Naive thymus-derived CD4-positive, alpha-beta T cell (primary cell): ENCODE measurements around the gene C5orf47. TPM values are rescaled to one million over a fixed set of nuclear protein-coding genes. Genes with fewer than 3 reads are reported as not detected.

Experiments
- ATAC-seq: fragments of 150-1000 bp; cut with Tn5 transposase; 2 replicates; pipeline ENCODE4 v1.10.0; 2021; ENCODE audit warnings: mild to moderate bottlenecking, moderate library complexity
- CTCF ChIA-PET: fragments of 350-600 bp; sonication (Branson Sonifier 250); formaldehyde crosslinking; loops from one replicate; lab custom pipeline; 2021; ENCODE audit warnings: antibody characterized with exemption; lab: Charles Lee
- POLR2A ChIA-PET: fragments of 350-600 bp; sonication (Branson Sonifier 250); formaldehyde crosslinking; loops from one replicate; lab custom pipeline; 2021; ENCODE audit warnings: antibody characterized with exemption, inconsistent platforms; lab: Charles Lee
- DNase-seq, 9 donors: peaks; one replicate each; pipeline versions ENCODE4 v3.0.0 to v3.0.0-alpha.2; 2020 to 2022; ENCODE audit warnings: mixed read lengths in 1 of 9
- H3K27ac ChIP-seq: one replicate; pipeline ENCODE4 v1.7.0; 2013; ENCODE audit warnings: mild to moderate bottlenecking, low read depth, low read length, moderate library complexity
- H3K27me3 ChIP-seq, 2 donors: one replicate each; pipeline ENCODE4 v1.7.0; 2013; ENCODE audit warnings: low read length in 2 of 2, mild to moderate bottlenecking in 2 of 2, moderate library complexity in 2 of 2; ENCODE audit not compliant: control insufficient read depth in 2 of 2, insufficient read depth in 2 of 2
- H3K36me3 ChIP-seq, 3 experiments: 1 replicate in 2 of 3; 2 replicates in 1 of 3; pipeline ENCODE4 v1.7.0; 2013; ENCODE audit warnings: low read length in 3 of 3, mild to moderate bottlenecking in 3 of 3, moderate library complexity in 1 of 3; ENCODE audit not compliant: insufficient read depth in 3 of 3, control insufficient read depth in 2 of 3
- H3K4me1 ChIP-seq, 2 donors: one replicate each; pipeline ENCODE4 v1.7.0; 2013; ENCODE audit warnings: low read length in 2 of 2, mild to moderate bottlenecking in 2 of 2, moderate library complexity in 1 of 2; ENCODE audit not compliant: control insufficient read depth in 2 of 2, insufficient read depth in 2 of 2
- H3K4me3 ChIP-seq: 2 replicates; pipeline ENCODE4 v1.7.0; 2013; ENCODE audit warnings: mild to moderate bottlenecking, low read length
- H3K9me3 ChIP-seq, 3 experiments: 1 replicate in 2 of 3; 2 replicates in 1 of 3; pipeline ENCODE4 v1.7.0; 2013; ENCODE audit warnings: low read length in 3 of 3; ENCODE audit not compliant: control insufficient read depth in 2 of 3
- H3K27ac Mint-ChIP-seq, 9 donors: one replicate each; pipeline ENCODE4 v1.8.0; 2020 to 2022; ENCODE audit warnings: mixed read lengths in 9 of 9, mild to moderate bottlenecking in 8 of 9, moderate library complexity in 5 of 9, inconsistent platforms in 2 of 9
- H3K27me3 Mint-ChIP-seq, 5 donors: one replicate each; pipeline ENCODE4 v1.8.0; 2021 to 2022; ENCODE audit warnings: mixed read lengths in 5 of 5, mild to moderate bottlenecking in 1 of 5
- H3K36me3 Mint-ChIP-seq, 5 donors: one replicate each; pipeline ENCODE4 v1.8.0; 2020 to 2022; ENCODE audit warnings: mixed read lengths in 5 of 5, mild to moderate bottlenecking in 3 of 5, inconsistent platforms in 1 of 5
- H3K4me1 Mint-ChIP-seq, 7 donors: one replicate each; pipeline ENCODE4 v1.8.0; 2020 to 2022; ENCODE audit warnings: mixed read lengths in 7 of 7, mild to moderate bottlenecking in 3 of 7, inconsistent platforms in 1 of 7
- H3K4me3 Mint-ChIP-seq, 10 donors: one replicate each; pipeline ENCODE4 v1.8.0; 2020 to 2022; ENCODE audit warnings: mild to moderate bottlenecking in 10 of 10, mixed read lengths in 10 of 10, moderate library complexity in 6 of 10, inconsistent platforms in 2 of 10
- H3K9me3 Mint-ChIP-seq, 11 donors: one replicate each; pipeline ENCODE4 v1.8.0; 2020 to 2022; ENCODE audit warnings: mixed read lengths in 11 of 11, mild to moderate bottlenecking in 4 of 11, inconsistent platforms in 1 of 11, moderate library complexity in 1 of 11
- intact Hi-C, 2 donors: fragments of 100-400 bp; cut with micrococcal nuclease; formaldehyde crosslinking; loops; one replicate each; pipeline ENCODE4 v1.15.1; 2023
- polyA plus RNA-seq, 2 donors: library from polyadenylated mRNA; unstranded; fragments of 300-500 nt; fragmentation: Illumina TruSeq; gene quantifications; one replicate each; pipeline ENCODE4 v1.2.3, GENCODE V29; 2021
- total RNA-seq, 6 experiments: library from RNA in 5 of 6; stranded (reverse) in 5 of 6; gene quantifications; 1 replicate in 5 of 6; 2 replicates in 1 of 6; pipeline ENCODE4 v1.2.3 and lab custom pipeline; 2021 to 2026

Gene C5orf47
- total and polyA plus RNA-seq, 7 experiments from 2014 or later = not detected

GRCh38 chr5:173969167-173970049 is 19.6 kb upstream of the C5orf47 start:
- Histone ChIP-seq H3K9me3 (no peaks in the 10 kb centered on the region), H3K27ac (no peak overlapping the region), H3K36me3 (no peaks in the 10 kb centered on the region), H3K4me1 (peaks cover 6 to 17% of the 10 kb centered on the region in 2 donors), H3K27me3 (no peaks in the 10 kb centered on the region), H3K4me3 (no peak overlapping the region)
- H3K27me3 Mint-ChIP-seq = peaks cover 0 to 14% (median 6%) of the 10 kb centered on the region in 5 donors
- ATAC-seq (no peak), DNase-seq (no peak)
- ChIA-PET CTCF (no interaction called here), POLR2A (no interaction called here)
- H3K9me3 Mint-ChIP-seq = no peaks in the 10 kb centered on the region
- H3K4me3 Mint-ChIP-seq = no peak overlapping the region
- intact Hi-C loops = loop anchor here in 1 of 2 donors (5.0 kb wide), 1 partner anchor 343 kb away; no protein-coding TSS in a partner anchor
- no peak overlapping the region for H3K27ac Mint-ChIP-seq
- peaks cover 7 to 28% (median 21%) of the 10 kb centered on the region in 7 donors for H3K4me1 Mint-ChIP-seq
- no peaks in the 10 kb centered on the region for H3K36me3 Mint-ChIP-seq

- peak overlapping the region in 2 of 10 donors; percentile 2 to 32 for H3K4me3 Mint-ChIP-seq
- peaks cover 0 to 13% (median 10%) of the 10 kb centered on the region in 7 donors for H3K4me1 Mint-ChIP-seq
- peak overlapping the region in 1 of 9 donors; percentile 23 for H3K27ac Mint-ChIP-seq
Observed at GRCh38 chr5:173970878-173971650, 17.9 kb upstream of the C5orf47 start.

GRCh38 chr5:173971681-173972345 is 17.2 kb upstream of the C5orf47 start:
- H3K4me3 Mint-ChIP-seq = peak overlapping the region in 2 of 10 donors; percentile 2 to 32
- ATAC-seq = no peak
- no peaks in the 10 kb centered on the region for H3K9me3 Mint-ChIP-seq
- DNase-seq = no peak
- Histone ChIP-seq H3K27me3 (no peaks in the 10 kb centered on the region), H3K36me3 (no peaks in the 10 kb centered on the region), H3K9me3 (no peaks in the 10 kb centered on the region), H3K4me3 (no peak overlapping the region), H3K4me1 (peaks cover 4 to 6% of the 10 kb centered on the region in 2 donors), H3K27ac (no peak overlapping the region)
- H3K27ac Mint-ChIP-seq = no peak overlapping the region
- peaks cover 0 to 13% (median 10%) of the 10 kb centered on the region in 7 donors for H3K4me1 Mint-ChIP-seq
- intact Hi-C loops = loop anchor here in 1 of 2 donors (5.0 kb wide), 1 partner anchor 340 kb away; no protein-coding TSS in a partner anchor
- CTCF ChIA-PET = interaction anchor here (1.0 to 1.9 kb wide), 2 partner anchors 9 to 356 kb away, joined by 4 to 5 read pairs; no protein-coding TSS in a partner anchor
- H3K36me3 Mint-ChIP-seq = no peaks in the 10 kb centered on the region
- POLR2A ChIA-PET = interaction anchor here (4.1 kb wide), 1 partner anchor 355 kb away, joined by 23 read pairs; the partner anchor contains the start of gene BOD1
- H3K27me3 Mint-ChIP-seq = peaks cover 5 to 25% (median 6%) of the 10 kb centered on the region in 5 donors

More at GRCh38 chr5:173970878-173971650, 17.9 kb upstream of the C5orf47 start:
- no peaks in the 10 kb centered on the region for H3K9me3 Mint-ChIP-seq
- ChIA-PET CTCF (interaction anchor here (1.0 to 1.9 kb wide), 2 partner anchors 9 to 355 kb away, joined by 4 to 5 read pairs; no protein-coding TSS in a partner anchor), POLR2A (no interaction called here)
- Histone ChIP-seq H3K36me3 (no peaks in the 10 kb centered on the region), H3K9me3 (no peaks in the 10 kb centered on the region), H3K4me3 (no peak overlapping the region), H3K4me1 (peaks cover 4 to 6% of the 10 kb centered on the region in 2 donors), H3K27me3 (no peaks in the 10 kb centered on the region), H3K27ac (no peak overlapping the region)
- DNase-seq = no peak
- H3K36me3 Mint-ChIP-seq = no peaks in the 10 kb centered on the region
- peaks cover under 1 to 17% (median 6%) of the 10 kb centered on the region in 5 donors for H3K27me3 Mint-ChIP-seq
- ATAC-seq = no peak
- intact Hi-C loops = loop anchor here in 1 of 2 donors (5.0 kb wide), 1 partner anchor 341 kb away; no protein-coding TSS in a partner anchor

GRCh38 chr5:173972607-173972924 is 16.4 kb upstream of the C5orf47 start:
- H3K4me3 ChIP-seq = no peak overlapping the region
- no peaks in the 10 kb centered on the region for H3K36me3 Mint-ChIP-seq
- intact Hi-C loops = loop anchor here in 1 of 2 donors (5.0 kb wide), 1 partner anchor 340 kb away; no protein-coding TSS in a partner anchor

GRCh38 chr5:173972925-173973615 is 15.9 kb upstream of the C5orf47 start:
- DNase-seq (peak; percentile 51 to 76 (median 71)), ATAC-seq (peak; percentile 91)
- Mint-ChIP-seq H3K4me1 (peaks cover 0 to 13% (median 10%) of the 10 kb centered on the region in 7 donors), H3K4me3 (peak overlapping the region; percentile 70 to 89 (median 84)), H3K36me3 (no peaks in the 10 kb centered on the region), H3K27me3 (peaks cover 5 to 33% (median 8%) of the 10 kb centered on the region in 5 donors), H3K9me3 (no peaks in the 10 kb centered on the region), H3K27ac (peak overlapping the region in 5 of 9 donors; percentile 33 to 60 (median 50))
- peaks cover 4 to 6% of the 10 kb centered on the region in 2 donors for H3K4me1 ChIP-seq
- ChIA-PET CTCF (interaction anchor here (0.6 to 3.1 kb wide), 17 partner anchors 11 to 679 kb away, joined by 3 to 68 read pairs (median 4); partner anchors contain the start of genes BOD1 and CPEB4), POLR2A (interaction anchor here (4.1 kb wide), 1 partner anchor 357 kb away, joined by 23 read pairs; the partner anchor contains the start of gene BOD1)
- H3K9me3 ChIP-seq = no peaks in the 10 kb centered on the region
- H3K27ac ChIP-seq = no peak overlapping the region
- intact Hi-C loops = loop anchor here (1.0 to 5.0 kb wide), 5 partner anchors 55 to 381 kb away; partner anchors contain the start of gene CPEB4 (in 1 of the 2)
- H3K36me3 ChIP-seq = no peaks in the 10 kb centered on the region
- H3K4me3 ChIP-seq = peak overlapping the region; percentile 38
- H3K27me3 ChIP-seq = no peaks in the 10 kb centered on the region

More at GRCh38 chr5:173972607-173972924, 16.4 kb upstream of the C5orf47 start:
- Mint-ChIP-seq H3K4me3 (peak overlapping the region in 9 of 10 donors; percentile 70 to 89 (median 83)), H3K27ac (no peak overlapping the region), H3K27me3 (peaks cover 5 to 28% (median 8%) of the 10 kb centered on the region in 5 donors), H3K9me3 (no peaks in the 10 kb centered on the region), H3K4me1 (peaks cover 0 to 13% (median 10%) of the 10 kb centered on the region in 7 donors)
- DNase-seq (no peak), ATAC-seq (no peak)
- peaks cover 4 to 6% of the 10 kb centered on the region in 2 donors for H3K4me1 ChIP-seq
- H3K27ac ChIP-seq = no peak overlapping the region
- H3K36me3 ChIP-seq = no peaks in the 10 kb centered on the region
- no peaks in the 10 kb centered on the region for H3K27me3 ChIP-seq
- POLR2A ChIA-PET = interaction anchor here (4.1 kb wide), 1 partner anchor 356 kb away, joined by 23 read pairs; the partner anchor contains the start of gene BOD1
- CTCF ChIA-PET = interaction anchor here (0.7 to 3.1 kb wide), 11 partner anchors 10 to 363 kb away, joined by 3 to 68 read pairs (median 5); partner anchors contain the start of gene BOD1
- no peaks in the 10 kb centered on the region for H3K9me3 ChIP-seq
